Measurements from ENCODE around the gene ADARB1. TPM values are rescaled to one million over a fixed set of nuclear protein-coding genes. Genes with fewer than 3 reads are reported as not detected.

The ADARB1 gene
- polyA plus RNA-seq, 1 of the 3 experiments (the other 2 are of a cell fraction), result 7.8 TPM

DNA sequence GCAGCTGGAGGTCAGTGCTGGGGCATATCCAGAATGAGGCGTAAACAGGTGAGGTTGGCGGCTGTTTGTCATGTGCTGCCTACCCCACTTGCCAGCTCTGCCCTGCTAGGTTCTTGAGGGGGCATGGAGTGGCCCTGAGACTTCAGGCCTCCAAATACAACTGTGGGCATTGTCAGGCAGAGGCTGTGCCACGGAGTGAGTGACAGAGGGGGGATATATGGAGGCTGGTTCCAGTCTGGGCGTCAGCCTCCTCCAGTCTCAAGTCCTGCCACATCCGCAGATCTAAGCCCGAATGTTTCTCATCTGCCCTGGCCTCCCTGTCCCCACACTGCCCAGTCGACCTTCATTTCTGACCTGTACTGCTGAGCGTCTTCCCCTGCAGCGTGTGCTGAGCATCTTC, 128.0 kb downstream of the ADARB1 start:
- H3K9ac ChIP-seq, result no peak overlapping the region
- CTCF ChIA-PET, result interaction anchor here (12.0 kb wide), 1 partner anchor 63 kb away, joined by 117 read pairs; no protein-coding TSS in a partner anchor

DNA sequence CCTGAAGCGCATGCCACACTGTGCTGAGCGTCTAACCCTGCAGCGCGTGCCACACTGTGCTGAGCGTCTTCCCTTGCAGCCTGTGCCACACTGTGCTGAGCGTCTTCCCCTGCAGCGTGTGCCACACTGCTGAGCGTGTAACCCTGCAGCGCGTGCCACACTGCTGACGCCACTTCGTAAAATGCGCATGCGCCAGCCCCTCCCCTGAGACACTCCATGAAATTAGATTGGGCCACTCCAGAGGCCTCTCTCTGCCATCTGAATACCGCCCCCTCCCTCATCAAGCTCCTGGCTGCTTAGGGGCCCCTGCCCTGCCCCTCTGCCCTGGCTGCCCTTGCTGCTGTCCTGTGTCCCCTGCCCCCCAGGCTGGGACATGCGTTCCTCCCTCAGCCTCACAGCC, 128.5 kb downstream of the ADARB1 start:
- Histone ChIP-seq H3K9me2 (no peaks in the 10 kb centered on the region), H3F3A (replicated peaks; ENCODE audit: insufficient read depth) (no peaks in the 10 kb centered on the region), H3K9ac (no peak overlapping the region), H3K4me3 (ENCODE audit: low read depth in 2 of 2, low read length in 1 of 2) (no peak overlapping the region), H3K27me3 (ENCODE audit: insufficient read depth) (no peaks in the 10 kb centered on the region), H3K9me3 (no peaks in the 10 kb centered on the region), H2AFZ (ENCODE audit: low read depth) (0 out of 2 replicates have a peak overlapping the region, but pooled peaks have one; percentile 17), H3K36me3 (replicated peaks in 1 of 2; ENCODE audit: control insufficient read depth in 1 of 2, insufficient read depth in 2 of 2, low read length in 1 of 2) (peaks cover 0 to 11% of the 10 kb centered on the region in 2 experiments), H3K4me2 (no peak overlapping the region), H3K4me1 (ENCODE audit: control insufficient read depth in 1 of 2, insufficient read depth in 2 of 2, low read depth in 1 of 2, low read length in 1 of 2) (peaks cover 0 to 19% of the 10 kb centered on the region in 2 experiments; a peak in 2 of 4 replicates), H4K20me1 (ENCODE audit: insufficient read depth) (no peaks in the 10 kb centered on the region), H3K79me2 (ENCODE audit: insufficient read depth) (no peaks in the 10 kb centered on the region), H3K27ac (ENCODE audit: low read depth in 2 of 2, low read length in 1 of 2) (no peak overlapping the region)
- POLR2A ChIA-PET, result no interaction called here
- peak; percentile 73 for DNase-seq
- 38% methylated on average over 16 of the region's 16 CpGs for WGBS (ENCODE audit: low lambda C conversion rate)
- CTCF ChIA-PET, result interaction anchor here (1.0 to 12.0 kb wide), 2 partner anchors 10 to 64 kb away, joined by 4 to 117 read pairs; no protein-coding TSS in a partner anchor
- TF ChIP-seq CTCF (IDR thresholded peaks at IDR 0.05) (no peak), NRF1 (IDR thresholded peaks at IDR 0.05; ENCODE audit: low read depth, low read length) (peak; percentile 62)

More for the DNA sequence above, 128.0 kb downstream of the ADARB1 start:
- Histone ChIP-seq H2AFZ (ENCODE audit: low read depth) (no peak overlapping the region), H3F3A (replicated peaks; ENCODE audit: insufficient read depth) (no peaks in the 10 kb centered on the region), H3K79me2 (ENCODE audit: insufficient read depth) (no peaks in the 10 kb centered on the region), H3K27me3 (ENCODE audit: insufficient read depth) (no peaks in the 10 kb centered on the region), H3K9me3 (no peaks in the 10 kb centered on the region), H3K4me2 (no peak overlapping the region), H3K36me3 (replicated peaks in 1 of 2; ENCODE audit: control insufficient read depth in 1 of 2, insufficient read depth in 2 of 2, low read length in 1 of 2) (peaks cover 0 to 9% of the 10 kb centered on the region in 2 experiments), H3K27ac (ENCODE audit: low read depth in 2 of 2, low read length in 1 of 2) (no peak overlapping the region), H3K9me2 (no peaks in the 10 kb centered on the region), H3K4me1 (ENCODE audit: control insufficient read depth in 1 of 2, insufficient read depth in 2 of 2, low read depth in 1 of 2, low read length in 1 of 2) (peaks cover 0 to 19% of the 10 kb centered on the region in 2 experiments; a peak in 2 of 4 replicates), H4K20me1 (ENCODE audit: insufficient read depth) (no peaks in the 10 kb centered on the region), H3K4me3 (ENCODE audit: low read depth in 2 of 2, low read length in 1 of 2) (no peak overlapping the region)
- no peak for DNase-seq
- POLR2A ChIA-PET, result no interaction called here
- WGBS (ENCODE audit: low lambda C conversion rate), result 68% methylated on average over 8 of the region's 9 CpGs
- TF ChIP-seq RXRA (IDR thresholded peaks at IDR 0.05; ENCODE audit: borderline replicate concordance, low read depth) (no peak), YY1 (IDR thresholded peaks at IDR 0.05; ENCODE audit: low read depth) (no peak), TAF1 (IDR thresholded peaks at IDR 0.05; ENCODE audit: borderline replicate concordance, low read depth, low read length) (no peak), ELF1 (IDR thresholded peaks at IDR 0.05) (no peak), GATA2 (CRISPR knock-in tag; IDR thresholded peaks at IDR 0.05) (no peak), JUND (IDR thresholded peaks at IDR 0.05) (no peak), MEF2A (IDR thresholded peaks at IDR 0.05; ENCODE audit: borderline replicate concordance, low read depth) (no peak), TEAD4 (IDR thresholded peaks at IDR 0.05; ENCODE audit: borderline replicate concordance, insufficient read depth) (no peak), TCF12 (IDR thresholded peaks at IDR 0.05) (no peak), RFX5 (IDR thresholded peaks at IDR 0.05; ENCODE audit: low read length) (no peak), NRF1 (IDR thresholded peaks at IDR 0.05; ENCODE audit: low read depth, low read length) (no peak), FOXM1 (IDR thresholded peaks at IDR 0.05; ENCODE audit: low read depth) (no peak), NFIC (IDR thresholded peaks at IDR 0.05; ENCODE audit: borderline replicate concordance) (no peak), GABPA (IDR thresholded peaks at IDR 0.05; ENCODE audit: low read depth) (no peak), SIN3A (IDR thresholded peaks at IDR 0.05; ENCODE audit: borderline replicate concordance, low read depth, low read length) (no peak)
- TF ChIP-seq, protein P1, sequence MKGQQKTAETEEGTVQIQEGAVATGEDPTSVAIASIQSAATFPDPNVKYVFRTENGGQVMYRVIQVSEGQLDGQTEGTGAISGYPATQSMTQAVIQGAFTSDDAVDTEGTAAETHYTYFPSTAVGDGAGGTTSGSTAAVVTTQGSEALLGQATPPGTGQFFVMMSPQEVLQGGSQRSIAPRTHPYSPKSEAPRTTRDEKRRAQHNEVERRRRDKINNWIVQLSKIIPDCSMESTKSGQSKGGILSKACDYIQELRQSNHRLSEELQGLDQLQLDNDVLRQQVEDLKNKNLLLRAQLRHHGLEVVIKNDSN (IDR thresholded peaks at IDR 0.05; ENCODE audit: borderline replicate concordance, low read depth), result no peak
